ENCODE measurements around the gene HSDL2. TPM values are rescaled to one million over a fixed set of nuclear protein-coding genes. Genes with fewer than 3 reads are reported as not detected.

Gene HSDL2
- total RNA-seq, 2 donors from 2014 or later = 93.0 to 127 TPM

- no peaks in the 10 kb centered on the region for H3K27me3 ChIP-seq
- peak; percentile 90 for DNase-seq (ENCODE audit: low spot score)
- H3K9me3 ChIP-seq = no peaks in the 10 kb centered on the region
- H3K4me3 ChIP-seq = peak overlapping the region; percentile 82 to 100
- H3K36me3 ChIP-seq = no peaks in the 10 kb centered on the region
- TF ChIP-seq CTCF (IDR thresholded peaks at IDR 0.05) = peak; percentile 56 to 83
- peak overlapping the region; percentile 97 to 100 for H3K27ac ChIP-seq
- H3K4me1 ChIP-seq = no peaks in the 10 kb centered on the region
Observed at GRCh38 chr9:112333639-112334431, 46.1 kb upstream of the HSDL2 start.

- Histone ChIP-seq H3K27ac (peak overlapping the region; percentile 88 to 94), H3K27me3 (no peaks in the 10 kb centered on the region), H3K4me3 (peak overlapping the region; percentile 56 to 82), H3K9me3 (no peaks in the 10 kb centered on the region), H3K4me1 (no peaks in the 10 kb centered on the region), H3K36me3 (no peaks in the 10 kb centered on the region)
- DNase-seq (ENCODE audit: low spot score) = no peak
- no peak for TF ChIP-seq CTCF (IDR thresholded peaks at IDR 0.05)
Observed at GRCh38 chr9:112334432-112334841, 45.5 kb upstream of the HSDL2 start.

GRCh38 chr9:112337547-112337946 lies 42.4 kb upstream of the HSDL2 start:
- no peak overlapping the region for H3K4me3 ChIP-seq
- no peaks in the 10 kb centered on the region for H3K27me3 ChIP-seq
- no peaks in the 10 kb centered on the region for H3K4me1 ChIP-seq
- no peak for DNase-seq (ENCODE audit: low spot score)
- TF ChIP-seq CTCF (IDR thresholded peaks at IDR 0.05) = no peak
- no peak overlapping the region for H3K27ac ChIP-seq
- no peaks in the 10 kb centered on the region for H3K36me3 ChIP-seq
- no peaks in the 10 kb centered on the region for H3K9me3 ChIP-seq

GRCh38 chr9:112338561-112338960 lies 41.3 kb upstream of the HSDL2 start:
- H3K27me3 ChIP-seq = no peaks in the 10 kb centered on the region
- no peak for DNase-seq (ENCODE audit: low spot score)
- peak overlapping the region in 1 of 2 donors; percentile 26 for H3K27ac ChIP-seq
- no peaks in the 10 kb centered on the region for H3K9me3 ChIP-seq
- H3K4me3 ChIP-seq = no peak overlapping the region
- no peak for TF ChIP-seq CTCF (IDR thresholded peaks at IDR 0.05)
- no peaks in the 10 kb centered on the region for H3K36me3 ChIP-seq
- H3K4me1 ChIP-seq = no peaks in the 10 kb centered on the region

GRCh38 chr9:112339886-112340285 lies 40.0 kb upstream of the HSDL2 start:
- H3K4me3 ChIP-seq = no peak overlapping the region
- no peaks in the 10 kb centered on the region for H3K27me3 ChIP-seq
- no peak for DNase-seq (ENCODE audit: low spot score)
- TF ChIP-seq CTCF (IDR thresholded peaks at IDR 0.05) = no peak
- no peaks in the 10 kb centered on the region for H3K36me3 ChIP-seq
- H3K4me1 ChIP-seq = no peaks in the 10 kb centered on the region
- no peaks in the 10 kb centered on the region for H3K9me3 ChIP-seq
- H3K27ac ChIP-seq = no peak overlapping the region

- no peak overlapping the region for H3K27ac ChIP-seq
- no peaks in the 10 kb centered on the region for H3K9me3 ChIP-seq
- H3K4me3 ChIP-seq = no peak overlapping the region
- no peak for DNase-seq (ENCODE audit: low spot score)
- no peaks in the 10 kb centered on the region for H3K4me1 ChIP-seq
- no peaks in the 10 kb centered on the region for H3K27me3 ChIP-seq
- TF ChIP-seq CTCF (IDR thresholded peaks at IDR 0.05) = no peak
- H3K36me3 ChIP-seq = no peaks in the 10 kb centered on the region
Observed at GRCh38 chr9:112341730-112342129, 38.2 kb upstream of the HSDL2 start.

Data from right atrium auricular region (tissue), 2 donors.